GM10248 (cell line): ENCODE data around the gene DDX1.

Source experiments
- CTCF ChIA-PET: fragments of 300-600 bp; sonication (Branson Sonifier 250); formaldehyde crosslinking; extraction: SDS; loops from one replicate; lab custom pipeline; 2021; ENCODE audit warnings: antibody characterized with exemption; lab: Yijun Ruan, JAX
- POLR2A ChIA-PET: fragments of 350-650 bp; sonication (Branson Sonifier 250); formaldehyde crosslinking; extraction: SDS; loops from one replicate; lab custom pipeline; 2020; ENCODE audit warnings: antibody characterized with exemption; lab: Yijun Ruan, JAX
- DNase-seq: peaks from one replicate; pipeline ENCODE4 v3.0.0; 2012; ENCODE audit errors: extremely low spot score
- TF ChIP-seq, protein P1 (sequence below): IDR thresholded peaks from 2 replicates; pipeline ENCODE4 v1.5.1; 2012; ENCODE audit warnings: mild to moderate bottlenecking, low read depth; ENCODE audit errors: extremely low read depth, missing control alignments, control extremely low read depth

DDX1 gene

DNA sequence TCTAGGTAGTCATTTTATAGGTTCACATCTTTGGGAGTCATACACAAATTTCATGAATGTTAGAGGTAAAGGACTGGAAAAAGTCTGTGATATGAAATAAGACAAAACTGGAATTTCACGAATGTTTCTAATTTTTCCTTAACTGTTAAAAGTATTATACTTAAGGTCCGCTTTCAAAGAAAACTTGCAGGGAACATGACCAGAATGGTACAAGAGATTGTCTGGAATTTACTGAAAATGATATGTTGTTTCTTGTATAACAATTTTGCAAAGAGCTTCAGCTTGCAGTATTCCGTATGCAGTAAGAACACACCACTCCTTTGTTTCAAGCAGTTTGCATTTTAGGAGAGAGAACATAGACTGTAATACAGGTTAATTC, 1.6 kb downstream of the DDX1 start:
- TF ChIP-seq, protein P1, sequence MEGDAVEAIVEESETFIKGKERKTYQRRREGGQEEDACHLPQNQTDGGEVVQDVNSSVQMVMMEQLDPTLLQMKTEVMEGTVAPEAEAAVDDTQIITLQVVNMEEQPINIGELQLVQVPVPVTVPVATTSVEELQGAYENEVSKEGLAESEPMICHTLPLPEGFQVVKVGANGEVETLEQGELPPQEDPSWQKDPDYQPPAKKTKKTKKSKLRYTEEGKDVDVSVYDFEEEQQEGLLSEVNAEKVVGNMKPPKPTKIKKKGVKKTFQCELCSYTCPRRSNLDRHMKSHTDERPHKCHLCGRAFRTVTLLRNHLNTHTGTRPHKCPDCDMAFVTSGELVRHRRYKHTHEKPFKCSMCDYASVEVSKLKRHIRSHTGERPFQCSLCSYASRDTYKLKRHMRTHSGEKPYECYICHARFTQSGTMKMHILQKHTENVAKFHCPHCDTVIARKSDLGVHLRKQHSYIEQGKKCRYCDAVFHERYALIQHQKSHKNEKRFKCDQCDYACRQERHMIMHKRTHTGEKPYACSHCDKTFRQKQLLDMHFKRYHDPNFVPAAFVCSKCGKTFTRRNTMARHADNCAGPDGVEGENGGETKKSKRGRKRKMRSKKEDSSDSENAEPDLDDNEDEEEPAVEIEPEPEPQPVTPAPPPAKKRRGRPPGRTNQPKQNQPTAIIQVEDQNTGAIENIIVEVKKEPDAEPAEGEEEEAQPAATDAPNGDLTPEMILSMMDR: no peak
- ChIA-PET CTCF (interaction anchor here (14.2 kb wide), 1 partner anchor 19 kb away, joined by 150 read pairs; no protein-coding TSS in a partner anchor), POLR2A (no interaction called here)
- DNase-seq: no peak

DNA sequence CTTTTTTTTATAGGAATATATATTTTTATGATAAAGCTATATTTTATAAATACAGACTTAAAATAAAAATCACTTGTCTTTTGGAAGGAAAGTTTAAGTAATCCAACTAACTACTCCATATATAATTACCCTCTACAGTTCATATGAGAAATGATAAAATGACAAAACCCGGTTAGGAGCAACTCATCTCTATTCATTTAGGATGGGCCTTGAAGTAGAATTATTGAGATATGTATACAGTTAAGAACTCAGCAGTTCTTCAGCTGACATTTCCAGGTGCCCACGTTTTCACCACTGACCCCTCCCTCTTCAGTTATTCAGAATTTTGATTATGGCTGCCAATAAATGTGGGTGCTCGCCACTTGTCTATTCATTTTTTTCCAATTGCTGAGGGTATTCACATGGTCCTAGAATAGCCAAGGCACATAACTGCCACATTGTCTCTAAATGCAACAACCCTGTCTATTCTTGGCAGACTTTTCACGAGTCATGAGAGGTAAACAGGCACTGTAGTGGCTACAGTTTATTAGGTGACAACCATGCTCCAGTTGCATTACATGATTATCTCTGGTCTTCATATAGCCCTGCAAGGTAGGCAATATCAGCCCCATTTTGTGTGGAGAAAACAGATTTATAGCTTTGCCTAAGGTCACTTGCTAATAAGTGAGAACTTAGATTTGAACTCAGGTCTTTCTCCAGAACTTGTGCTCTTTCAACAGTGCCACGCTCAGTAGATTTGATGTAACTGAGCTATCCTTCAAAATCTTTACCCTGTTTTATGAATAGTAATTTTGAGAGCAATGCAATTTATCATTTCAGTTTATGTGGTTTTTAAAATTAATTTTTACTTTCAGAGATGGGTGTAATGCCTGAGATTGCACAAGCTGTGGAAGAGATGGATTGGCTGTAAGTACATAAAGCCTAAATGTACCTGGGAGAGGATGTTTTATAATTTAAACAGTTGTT, 2.9 kb downstream of the DDX1 start:
- TF ChIP-seq, protein P1: no peak
- ChIA-PET POLR2A (no interaction called here), CTCF (interaction anchor here (14.2 kb wide), 1 partner anchor 20 kb away, joined by 150 read pairs; no protein-coding TSS in a partner anchor)
- no peak for DNase-seq

DNA sequence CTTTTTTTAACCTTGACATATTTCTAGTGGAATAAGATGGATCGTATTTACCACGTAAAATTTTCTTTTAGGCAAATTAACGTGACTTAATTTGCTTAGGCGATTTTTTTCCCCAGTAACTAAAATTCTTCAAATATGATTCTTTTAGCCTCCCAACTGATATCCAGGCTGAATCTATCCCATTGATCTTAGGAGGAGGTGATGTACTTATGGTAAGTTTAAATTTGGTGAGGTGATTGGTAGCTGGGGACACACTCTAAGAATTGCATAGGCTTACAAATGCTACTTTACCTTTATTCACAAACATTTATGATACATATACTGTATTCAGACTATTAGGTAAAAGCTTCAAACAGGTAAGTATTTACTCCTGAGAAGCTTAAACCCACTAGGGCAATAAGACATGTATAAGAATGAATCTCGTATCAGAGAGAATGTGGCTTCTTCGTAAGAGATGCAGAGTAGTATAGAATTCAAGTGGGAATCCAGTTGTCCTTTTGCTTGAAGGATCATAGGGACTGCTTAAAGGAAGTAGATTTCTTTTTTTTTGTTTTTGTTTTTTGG, 3.8 kb downstream of the DDX1 start:
- POLR2A ChIA-PET: no interaction called here
- TF ChIP-seq, protein P1: no peak
- CTCF ChIA-PET: interaction anchor here (14.2 kb wide), 1 partner anchor 21 kb away, joined by 150 read pairs; no protein-coding TSS in a partner anchor
- no peak for DNase-seq

DNA sequence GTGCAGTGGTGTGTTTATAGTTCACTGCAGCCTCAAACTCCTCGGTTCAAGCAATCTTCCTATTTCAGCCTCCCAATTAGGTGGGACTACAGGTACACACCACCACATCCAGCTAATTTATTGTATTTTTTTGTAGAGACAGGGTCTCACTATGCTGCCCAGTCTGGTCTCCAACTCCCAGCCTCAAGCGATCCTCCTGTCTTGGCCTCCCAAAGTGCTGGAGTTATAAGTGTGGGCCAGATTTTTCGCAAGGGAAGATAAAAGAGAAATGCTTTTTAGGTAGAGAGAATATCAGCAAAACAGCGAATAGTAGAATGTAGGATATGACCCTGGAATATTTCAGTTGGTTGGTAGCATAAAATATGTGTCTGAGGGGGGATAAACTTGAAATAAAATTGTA, 4.3 kb downstream of the DDX1 start:
- POLR2A ChIA-PET: no interaction called here
- TF ChIP-seq, protein P1: no peak
- CTCF ChIA-PET: interaction anchor here (1.0 to 14.2 kb wide), 2 partner anchors 21 to 455 kb away, joined by 3 to 150 read pairs; no protein-coding TSS in a partner anchor
- DNase-seq: no peak

DNA sequence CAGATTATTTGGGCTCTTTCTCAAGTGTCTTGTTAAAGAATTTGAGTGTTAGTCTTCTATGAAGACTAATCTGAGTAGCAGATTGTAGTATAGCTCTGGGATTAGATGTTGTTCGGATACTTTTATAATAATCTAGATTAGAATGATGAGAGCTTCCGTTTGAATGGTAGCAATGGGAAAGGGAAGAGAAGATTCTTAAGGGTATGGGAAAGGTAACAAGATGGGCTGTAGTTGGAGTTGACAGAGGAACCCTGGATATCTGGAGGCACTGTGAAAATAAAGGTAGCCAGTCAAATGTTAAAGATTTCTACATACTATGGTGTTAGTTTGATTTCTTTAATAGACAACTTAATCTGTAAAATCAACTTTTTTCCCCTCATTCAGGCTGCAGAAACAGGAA, 4.7 kb downstream of the DDX1 start:
- POLR2A ChIA-PET: no interaction called here
- TF ChIP-seq, protein P1: no peak
- CTCF ChIA-PET: interaction anchor here (1.0 to 14.2 kb wide), 2 partner anchors 22 to 455 kb away, joined by 3 to 150 read pairs; no protein-coding TSS in a partner anchor
- DNase-seq: no peak

DNA sequence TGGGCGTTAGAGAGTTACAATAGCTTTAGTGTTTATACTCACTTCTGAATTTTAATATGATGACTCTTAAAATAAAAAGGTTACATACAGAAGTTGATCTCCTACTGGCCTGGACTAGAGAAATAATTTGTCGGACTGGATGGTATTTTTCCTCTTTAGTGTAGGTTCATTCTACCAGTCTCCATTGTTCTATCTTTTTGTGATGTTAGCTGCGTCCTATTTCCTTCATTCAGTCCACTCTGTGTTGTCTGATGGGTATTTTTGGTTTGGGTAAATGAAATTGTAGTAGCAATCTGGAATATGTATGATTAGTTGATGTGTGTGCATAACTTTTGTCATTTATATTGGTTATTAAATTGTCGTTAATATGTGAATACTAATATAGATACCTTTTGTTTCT, 5.3 kb downstream of the DDX1 start:
- TF ChIP-seq, protein P1: no peak
- DNase-seq: no peak
- POLR2A ChIA-PET: no interaction called here
- CTCF ChIA-PET: interaction anchor here (1.0 to 14.2 kb wide), 2 partner anchors 22 to 456 kb away, joined by 3 to 150 read pairs; no protein-coding TSS in a partner anchor
